RKO (cell line): Measurements from ENCODE around the gene ADGRG3.

Experiments
- DNase-seq: peaks from one replicate; pipeline ENCODE4 v3.0.0-alpha.2; 2016; ENCODE audit warnings: low spot score

The ADGRG3 gene

DNA sequence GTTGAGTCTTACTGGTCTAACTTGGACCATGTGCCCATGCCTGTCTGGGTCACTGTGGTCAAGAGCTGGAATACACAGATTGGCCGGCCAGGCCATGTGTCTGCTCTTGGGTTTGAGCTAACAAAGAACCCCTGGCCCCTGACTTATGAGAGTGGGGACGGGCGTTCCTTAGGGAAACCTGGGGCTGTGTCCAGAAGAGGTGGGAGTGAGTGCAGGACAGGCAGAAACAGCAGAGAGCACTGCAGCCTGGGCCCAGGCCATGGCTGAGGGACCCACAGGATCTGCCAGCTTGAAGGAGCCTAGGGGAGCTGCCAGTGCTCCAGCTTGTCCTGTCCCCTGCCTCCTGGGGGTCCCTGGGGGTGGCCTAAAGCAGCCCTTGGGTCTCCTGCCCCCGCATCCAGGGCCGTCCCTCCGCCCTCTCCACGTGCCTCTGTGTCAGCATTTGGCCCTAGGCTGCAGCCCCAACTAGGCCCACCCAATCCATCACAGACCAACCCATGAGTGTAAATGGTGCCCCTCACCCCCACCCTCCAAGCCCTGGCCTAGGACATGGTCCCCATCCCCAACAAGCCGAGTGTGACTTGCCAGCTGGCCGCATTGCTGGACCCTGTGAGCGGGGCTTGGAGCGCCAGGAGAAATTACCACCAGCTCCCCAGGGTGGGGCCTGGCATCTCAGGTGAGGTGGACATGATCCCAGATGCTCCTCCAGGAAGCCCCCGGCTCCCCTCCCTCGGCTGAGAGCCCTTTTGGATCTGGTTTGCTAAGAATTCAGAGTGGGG is 14.0 kb downstream of the ADGRG3 start:
- no peak for DNase-seq

DNA sequence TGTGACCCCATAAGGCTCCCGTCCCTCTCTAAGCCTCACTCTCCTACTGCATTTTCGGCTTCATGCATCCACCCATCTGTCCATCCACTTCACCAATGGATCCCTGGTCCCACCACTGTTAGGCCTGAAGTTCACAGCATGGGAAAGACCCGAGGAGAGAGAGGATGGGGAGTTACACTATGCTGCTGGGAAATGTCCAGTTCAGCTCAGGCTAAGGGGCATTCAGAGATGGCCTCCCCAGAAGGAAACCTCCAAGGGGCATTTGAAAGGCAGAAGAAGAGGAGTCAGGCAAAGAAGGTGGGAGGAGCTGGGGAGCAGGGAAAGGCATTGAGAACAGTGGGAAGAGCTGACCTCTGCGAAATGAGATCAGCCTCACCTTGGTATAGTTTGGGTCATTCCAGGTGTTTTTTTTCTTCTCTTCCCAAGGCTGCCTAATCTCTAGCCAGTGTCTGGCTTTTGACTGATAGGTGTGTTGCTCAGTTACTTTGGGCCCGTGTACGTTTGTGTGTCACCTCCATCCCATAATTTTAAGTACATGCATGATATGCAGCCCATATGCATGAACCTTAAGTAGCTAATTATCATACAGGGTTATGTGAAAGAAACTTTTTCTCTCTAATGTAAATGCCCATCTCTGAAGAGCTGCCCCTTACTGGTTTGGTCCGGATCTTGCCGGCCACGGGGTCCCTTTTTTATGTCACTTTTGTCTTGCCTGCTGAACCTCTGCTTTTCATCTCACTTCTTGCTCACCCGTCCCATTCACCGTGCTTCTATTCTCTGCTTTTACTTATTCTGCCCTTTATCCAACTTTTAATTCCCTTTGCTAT is 14.9 kb downstream of the ADGRG3 start:
- no peak for DNase-seq

DNA sequence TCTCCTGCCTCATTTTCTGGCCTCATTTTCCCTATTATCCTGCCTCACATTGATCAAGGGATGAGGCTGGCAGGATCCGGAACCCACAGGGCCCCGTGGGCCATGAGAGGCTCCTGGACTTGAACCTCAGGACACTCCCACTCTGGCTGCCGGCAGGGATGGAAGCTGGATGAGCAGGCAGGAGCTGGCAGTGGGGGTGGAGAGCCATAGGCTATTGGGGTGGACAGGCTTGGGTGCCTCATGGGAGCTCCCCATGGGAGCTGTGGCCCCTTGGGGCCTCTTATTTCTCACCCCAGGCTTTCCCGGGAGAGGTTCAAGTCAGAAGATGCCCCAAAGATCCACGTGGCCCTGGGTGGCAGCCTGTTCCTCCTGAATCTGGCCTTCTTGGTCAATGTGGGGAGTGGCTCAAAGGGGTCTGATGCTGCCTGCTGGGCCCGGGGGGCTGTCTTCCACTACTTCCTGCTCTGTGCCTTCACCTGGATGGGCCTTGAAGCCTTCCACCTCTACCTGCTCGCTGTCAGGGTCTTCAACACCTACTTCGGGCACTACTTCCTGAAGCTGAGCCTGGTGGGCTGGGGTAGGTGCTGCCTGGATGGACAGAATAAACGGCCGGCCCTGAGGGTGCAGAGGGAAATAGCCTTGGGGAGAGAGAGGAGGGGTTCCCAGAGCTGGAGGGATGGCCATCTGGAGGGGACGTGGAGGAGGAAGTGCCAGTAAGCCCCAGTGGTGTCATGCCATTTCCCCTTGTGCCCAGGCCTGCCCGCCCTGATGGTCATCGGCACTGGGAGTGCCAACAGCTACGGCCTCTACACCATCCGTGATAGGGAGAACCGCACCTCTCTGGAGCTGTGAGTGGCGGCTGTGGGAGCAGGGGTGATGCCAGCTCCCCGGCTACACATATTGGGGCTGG is 15.8 kb downstream of the ADGRG3 start:
- no peak for DNase-seq

GRCh38 chr16:57684626-57685358 is 16.7 kb downstream of the ADGRG3 start:
- no peak for DNase-seq

- no peak for DNase-seq
Measured at GRCh38 chr16:57685633-57686032, 17.5 kb downstream of the ADGRG3 start.

DNA sequence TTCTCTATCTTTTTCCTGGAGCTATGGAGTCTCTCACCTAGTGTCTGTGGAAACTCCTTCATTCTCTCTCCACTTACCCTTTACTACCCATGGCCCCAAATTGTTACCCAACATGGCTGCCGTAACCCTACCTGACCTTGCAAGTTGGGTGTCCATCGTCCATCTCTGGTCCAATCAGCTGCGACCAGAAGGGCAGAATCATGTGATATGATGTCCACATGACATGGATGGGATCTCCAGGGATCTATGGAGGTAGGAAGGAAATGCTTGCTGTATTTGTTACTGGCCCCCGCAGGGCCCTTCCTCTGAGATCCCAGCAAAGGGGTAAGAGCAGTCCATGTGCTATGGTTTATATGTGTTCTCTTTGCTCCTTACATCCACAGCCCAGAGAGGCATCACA is 18.5 kb downstream of the ADGRG3 start:
- no peak for DNase-seq

DNA sequence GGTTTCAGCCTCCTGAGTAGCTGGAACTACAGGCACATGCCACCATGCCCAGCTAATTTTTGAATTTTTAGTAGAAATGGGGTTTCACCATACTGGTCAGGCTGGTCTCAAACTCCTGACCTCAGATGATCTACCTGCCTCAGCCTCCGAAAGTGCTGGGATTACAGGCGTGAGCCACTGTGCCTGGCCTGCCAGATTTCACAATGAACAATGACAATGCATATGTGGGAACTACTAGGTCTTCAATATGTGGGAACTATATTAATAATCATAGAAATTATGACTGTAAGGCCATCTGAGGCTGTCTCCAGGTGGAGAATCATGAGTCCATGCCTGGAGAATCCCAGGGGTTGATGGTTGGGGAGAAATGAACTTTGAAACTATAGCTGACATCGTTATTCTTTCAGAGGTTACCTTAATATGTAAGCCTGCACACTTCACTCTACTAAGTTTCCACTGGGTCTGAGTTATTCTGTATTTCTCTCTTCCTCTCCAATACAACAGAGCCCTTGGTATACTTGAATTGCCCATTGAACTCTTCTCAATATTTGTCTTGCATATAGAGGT is 19.3 kb downstream of the ADGRG3 start:
- no peak for DNase-seq

- no peak for DNase-seq
Measured at GRCh38 chr16:57688487-57688986, 20.4 kb downstream of the ADGRG3 start.

- no peak for DNase-seq
Measured at GRCh38 chr16:57688987-57689761, 21.1 kb downstream of the ADGRG3 start.

DNA sequence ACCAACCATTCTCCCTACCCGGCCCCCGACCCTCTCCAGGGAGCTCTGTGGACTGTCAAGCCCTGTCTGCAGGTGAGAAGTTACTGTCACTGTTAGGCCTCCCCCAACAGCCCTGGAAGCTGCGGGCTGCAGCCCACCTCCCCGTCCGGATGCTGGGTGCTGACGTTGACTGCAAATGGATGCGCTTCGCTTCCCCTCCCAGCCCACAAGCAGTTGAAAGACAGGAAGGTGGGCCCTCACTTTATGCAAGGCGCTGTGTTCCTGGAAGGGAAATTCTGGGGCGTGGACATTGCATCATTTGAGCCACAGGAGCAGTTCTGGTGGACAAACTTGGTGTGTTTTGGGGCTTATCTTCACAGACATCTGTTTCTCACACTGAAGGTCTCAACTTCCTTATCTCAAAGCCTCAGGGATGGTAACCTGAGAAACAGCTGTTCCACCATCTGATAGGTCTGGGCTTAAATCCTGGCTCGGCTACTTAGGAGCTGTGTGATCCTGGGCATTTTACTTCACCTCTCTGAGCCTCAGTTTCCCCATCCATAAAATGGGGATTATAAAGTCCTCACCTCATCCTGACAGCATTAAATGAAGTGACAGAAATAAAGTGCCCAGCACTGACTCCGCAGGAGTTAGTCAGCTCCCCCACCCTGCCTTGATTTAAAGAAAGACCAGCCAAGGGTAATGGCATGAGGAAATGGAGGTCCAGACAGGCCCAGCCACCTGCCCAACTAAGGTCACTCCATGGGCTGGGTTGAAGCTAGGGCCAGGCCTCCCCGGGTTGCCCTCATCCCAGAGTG is 21.9 kb downstream of the ADGRG3 start:
- no peak for DNase-seq

DNA sequence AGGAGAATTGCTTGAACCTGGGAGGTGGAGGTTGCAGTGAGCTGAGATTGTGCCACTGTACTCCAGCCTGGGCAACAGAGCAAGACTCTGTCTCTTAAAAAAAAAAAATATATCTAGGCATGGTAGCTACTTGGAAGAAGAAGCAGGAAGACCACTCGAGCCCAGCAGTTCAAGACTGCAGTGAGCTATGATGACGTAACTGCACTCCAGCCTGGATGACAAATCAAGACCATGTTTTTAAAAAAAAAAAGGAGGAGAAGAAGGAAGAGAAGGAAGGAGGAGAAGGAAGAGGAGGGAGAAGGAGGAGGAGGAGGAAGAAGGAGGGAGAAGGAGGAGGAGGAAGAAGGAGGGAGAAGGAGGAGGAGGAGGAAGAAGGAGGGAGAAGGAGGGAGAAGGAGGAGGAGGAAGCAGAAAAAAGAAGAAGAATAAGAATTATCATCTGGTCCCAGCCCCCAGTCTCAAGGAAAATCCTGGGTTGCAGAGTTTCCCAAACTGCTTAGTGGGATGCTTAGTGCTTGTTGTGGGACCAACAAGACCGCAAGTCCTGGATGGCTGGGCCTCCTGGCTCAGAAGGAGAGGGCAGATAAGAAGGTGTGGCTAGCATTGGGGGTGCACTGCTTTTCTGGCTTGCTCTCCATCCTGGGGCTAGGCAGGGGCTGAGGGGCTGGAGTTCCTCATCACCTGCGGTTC is 22.8 kb downstream of the ADGRG3 start:
- no peak for DNase-seq

DNA sequence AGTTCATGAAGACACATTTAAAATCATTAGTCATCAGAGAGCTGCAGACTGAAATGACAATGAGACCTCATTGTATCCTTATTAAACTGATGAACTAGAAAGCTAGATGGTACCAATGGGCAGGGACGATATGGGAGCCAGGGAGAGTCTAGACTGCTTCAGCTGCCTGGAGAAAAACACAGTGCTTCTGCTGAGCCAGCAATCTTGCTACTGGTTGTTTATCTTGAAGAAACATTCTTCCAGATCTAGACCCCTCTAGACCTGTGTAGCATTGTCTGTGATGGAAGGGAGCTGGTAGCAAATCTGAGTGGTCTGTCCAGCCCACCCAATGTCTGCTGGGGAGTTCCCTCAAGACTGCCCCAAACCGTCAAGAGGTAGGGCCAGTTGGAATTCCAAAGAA is 24.5 kb downstream of the ADGRG3 start:
- DNase-seq: no peak

GRCh38 chr16:57693550-57693949 is 25.4 kb downstream of the ADGRG3 start:
- no peak for DNase-seq

- DNase-seq: no peak
Measured at GRCh38 chr16:57694231-57694724, 26.2 kb downstream of the ADGRG3 start.

- peak; percentile 40 for DNase-seq
Measured at GRCh38 chr16:57694725-57695679, 26.9 kb downstream of the ADGRG3 start, which contains the start of gene DRC7. Gene DRC7, plus strand, starts transcription at chr16:57694806. Its CDS starts 3,144 bp downstream, at chr16:57697950.

DNA sequence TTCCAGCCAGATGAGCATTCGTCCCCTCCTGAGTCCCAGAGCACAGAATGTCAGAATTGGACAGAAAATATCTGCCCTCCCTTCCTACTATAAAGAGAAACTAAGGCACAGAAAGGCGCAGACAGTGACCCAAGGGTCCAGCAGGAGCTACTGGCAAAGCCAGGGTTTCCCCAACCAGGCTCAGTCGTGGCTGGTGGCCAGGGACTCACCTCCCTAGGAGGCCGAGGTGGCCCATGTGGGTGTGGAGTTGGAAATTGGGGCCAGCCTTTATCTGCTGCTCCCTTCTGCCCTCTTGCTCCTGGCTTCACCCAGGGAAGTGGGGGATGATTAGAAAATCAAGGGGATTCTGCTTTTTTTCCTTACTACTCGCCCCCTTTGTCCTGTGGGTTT is 27.6 kb downstream of the ADGRG3 start:
- no peak for DNase-seq

- DNase-seq: no peak
Measured at GRCh38 chr16:57696240-57696639, 28.1 kb downstream of the ADGRG3 start.
